ENCODE data around the gene KLRC1. TPM values are rescaled to one million over a fixed set of nuclear protein-coding genes. Genes with fewer than 3 reads are reported as not detected.
"Not testable (repeated sequence)": the region's sequence is repeated elsewhere in the genome, so short reads cannot be mapped to it uniquely, and the experiment has no call there.

The KLRC1 gene
- total RNA-seq, 1 experiment from 2014 or later = not detected

GRCh38 chr12:10422159-10422558 lies 31.0 kb downstream of the KLRC1 start:
- not testable (repeated sequence) for DNase-seq (ENCODE audit: low read depth)

- peak; percentile 53 for DNase-seq (ENCODE audit: low read depth)
Observed at GRCh38 chr12:10420334-10420733, 32.8 kb downstream of the KLRC1 start, which contains the start of gene KLRC3. KLRC3 (minus strand) TSS chr12:10420595; CDS start chr12:10420550, 45 bp downstream.

- peak; percentile 62 for DNase-seq (ENCODE audit: low read depth)
Observed at GRCh38 chr12:10409392-10409791, 43.8 kb downstream of the KLRC1 start, which contains the start of gene KLRC4. KLRC4 (minus strand) TSS chr12:10409757; CDS start chr12:10409575, 182 bp downstream.

- DNase-seq (ENCODE audit: low read depth) = no peak
Observed at GRCh38 chr12:10408842-10409241, 44.3 kb downstream of the KLRC1 start.

- no peak for DNase-seq (ENCODE audit: low read depth)
Observed at GRCh38 chr12:10406725-10407124, 46.5 kb downstream of the KLRC1 start.

- no peak for DNase-seq (ENCODE audit: low read depth)
Observed at GRCh38 chr12:10405294-10405693, 47.9 kb downstream of the KLRC1 start.

- DNase-seq (ENCODE audit: low read depth) = no peak
Observed at GRCh38 chr12:10404798-10405197, 48.4 kb downstream of the KLRC1 start.

- no peak for DNase-seq (ENCODE audit: low read depth)
Observed at GRCh38 chr12:10400829-10401228, 52.3 kb downstream of the KLRC1 start.

- DNase-seq (ENCODE audit: low read depth) = no peak
Observed at GRCh38 chr12:10398168-10398567, 55.0 kb downstream of the KLRC1 start.

GRCh38 chr12:10397296-10397695 lies 55.9 kb downstream of the KLRC1 start:
- DNase-seq (ENCODE audit: low read depth) = peak; percentile 40

- not testable (repeated sequence) for DNase-seq (ENCODE audit: low read depth)
Observed at GRCh38 chr12:10396176-10396575, 57.0 kb downstream of the KLRC1 start.

Other genes starting within 250 kb of the KLRC1 start
- 9.6 and 11.7 TPM in 2 replicates for gene GABARAPL1, start 240.5 kb downstream of the KLRC1 start, total RNA-seq (2014; rRNA removed)
- gene KLRD1, start 145.5 kb downstream of the KLRC1 start, total RNA-seq (2014; rRNA removed) = not detected in 2 replicates
- gene KLRK1, start 63.3 kb downstream of the KLRC1 start, total RNA-seq (2014; rRNA removed) = 0.26 and 0.40 TPM in 2 replicates
- gene KLRC4, start 43.6 kb downstream of the KLRC1 start, total RNA-seq (2014; rRNA removed) = not detected in 2 replicates
- 0.63 TPM in 1 of 2 replicates, not detected in the other for gene KLRC3, start 32.8 kb downstream of the KLRC1 start, total RNA-seq (2014; rRNA removed)
- gene KLRC2, start 17.4 kb downstream of the KLRC1 start, total RNA-seq (2014; rRNA removed) = 0.96 and 2.0 TPM in 2 replicates
- gene EIF2S3B, start 52.5 kb upstream of the KLRC1 start, total RNA-seq (2014; rRNA removed) = 0.32 and 0.34 TPM in 2 replicates
- gene MAGOHB, start 160.2 kb upstream of the KLRC1 start, total RNA-seq (2014; rRNA removed) = 34.2 and 47.0 TPM in 2 replicates
- gene STYK1, start 220.7 kb upstream of the KLRC1 start, total RNA-seq (2014; rRNA removed) = 1.7 and 2.1 TPM in 2 replicates